ENCODE results near the gene KLF7. TPM values are rescaled to one million over a fixed set of nuclear protein-coding genes. Genes with fewer than 3 reads are reported as not detected.

The KLF7 gene
- total and polyA plus RNA-seq, 9 of the 15 experiments (the other 6 are each of a cell fraction or from before 2014, with no cell fraction given): 0.04 to 0.54 (median 0.07) TPM

- TF ChIP-seq KAT7 (CRISPR knock-in tag; IDR thresholded peaks at IDR 0.05; ENCODE audit: borderline replicate concordance): peak; percentile 31; the same call in 1 of the 2 replicates
- peak; percentile 46; the same call in 1 of the 2 replicates for TF ChIP-seq CXXC5 (CRISPR knock-in tag; IDR thresholded peaks at IDR 0.05)
- peak; percentile 31; the same call in 1 of the 2 replicates for TF ChIP-seq ZBTB7A (IDR thresholded peaks at IDR 0.05; ENCODE audit: borderline replicate concordance, control insufficient read depth, low read depth, low read length)
- TF ChIP-seq POLR2G (IDR thresholded peaks at IDR 0.05; ENCODE audit: low read depth, low read length): peak; percentile 84
- peak; percentile 90 for TF ChIP-seq MEF2D (tag; conservative IDR thresholded peaks at IDR 0.05; ENCODE audit: low read depth)
- TF ChIP-seq EP400 (IDR thresholded peaks at IDR 0.05): no peak
- no peak for TF ChIP-seq ZNF444 (CRISPR knock-in tag; IDR thresholded peaks at IDR 0.05)
- TF ChIP-seq L3MBTL2 (IDR thresholded peaks at IDR 0.05): peak; percentile 81
- no peak for TF ChIP-seq ETV1 (tag; conservative IDR thresholded peaks at IDR 0.05; ENCODE audit: low read depth)
- TF ChIP-seq KDM5B (IDR thresholded peaks at IDR 0.05; ENCODE audit: insufficient replicate concordance, low read depth, low read length): peak; percentile 68
- no peak for TF ChIP-seq SRSF7 (optimal IDR thresholded peaks at IDR 0.05; ENCODE audit: low read depth, low read length)
- TF ChIP-seq PURB (CRISPR knock-in tag; IDR thresholded peaks at IDR 0.05; ENCODE audit: low read depth): no peak
- TF ChIP-seq SPI1 (IDR thresholded peaks at IDR 0.05; ENCODE audit: borderline replicate concordance, low read depth, low read length): peak; percentile 53; the same call in 1 of the 2 replicates
- TF ChIP-seq MAZ (CRISPR knock-in tag; conservative IDR thresholded peaks at IDR 0.05 in 1 of 2, IDR thresholded peaks at IDR 0.05 in 1 of 2): peak in 1 of 2 experiments; percentile 81; a peak in 2 of 4 replicates
- 0 out of 2 replicates have a peak, but pooled peaks have one; percentile 41 for TF ChIP-seq ZNF175 (CRISPR knock-in tag; IDR thresholded peaks at IDR 0.05; ENCODE audit: low read depth)
- no peak for TF ChIP-seq DIDO1 (tag; IDR thresholded peaks at IDR 0.05; ENCODE audit: low read depth)
- peak; percentile 51 for TF ChIP-seq ZBTB17 (CRISPR knock-in tag; IDR thresholded peaks at IDR 0.05)
- peak; percentile 4 to 49; a peak in 3 of 4 replicates for TF ChIP-seq NRF1 (conservative IDR thresholded peaks at IDR 0.05 in 1 of 2, IDR thresholded peaks at IDR 0.05 in 1 of 2)
- 0 out of 2 replicates have a peak, but pooled peaks have one; percentile 11 for TF ChIP-seq ZNF197 (CRISPR knock-in tag; IDR thresholded peaks at IDR 0.05; ENCODE audit: low read depth)
- peak; percentile 33; the same call in 1 of the 2 replicates for TF ChIP-seq ZNF584 (CRISPR knock-in tag; IDR thresholded peaks at IDR 0.05; ENCODE audit: low read depth)
- TF ChIP-seq ATF7 (IDR thresholded peaks at IDR 0.05): peak; percentile 16; the same call in 1 of the 2 replicates
- peak; percentile 82; the same call in 1 of the 2 replicates for TF ChIP-seq AFF4 (CRISPR knock-in tag; IDR thresholded peaks at IDR 0.05)
Observed at GRCh38 chr2:207166349-207167098, 776 bp upstream of the KLF7 start (continued).
